Lower leg skin (tissue), 4 donors: Measurements from ENCODE around the gene YTHDC1. TPM values are rescaled to one million over a fixed set of nuclear protein-coding genes. Genes with fewer than 3 reads are reported as not detected.

Experiments used
- DNase-seq, 2 donors: peaks; one replicate each; pipeline ENCODE4 v3.0.0-alpha.2; 2019; ENCODE audit warnings: low spot score in 2 of 2
- H3K4me3 ChIP-seq: fragments of 200-600 bp; sonication (generic); 2 replicates; pipeline ENCODE4 v1.5.1; 2017; ENCODE audit warnings: mild to moderate bottlenecking, low read depth; ENCODE audit not compliant: poor library complexity, severe bottlenecking
- CTCF ChIP-seq, 3 donors: fragments of 450-650 bp; IDR thresholded peaks; one replicate each; pipeline ENCODE4 v1.5.1; 2016; ENCODE audit warnings: antibody characterized with exemption in 3 of 3, mild to moderate bottlenecking in 3 of 3, moderate library complexity in 2 of 3
- POLR2A ChIP-seq, 2 donors: fragments of 450-650 bp; IDR thresholded peaks; one replicate each; pipeline ENCODE4 v1.6.1; 2016 to 2017; ENCODE audit warnings: antibody characterized with exemption in 2 of 2, mild to moderate bottlenecking in 1 of 2, moderate library complexity in 1 of 2
- WGBS, 2 donors: methylation state at CpG; one replicate each; pipeline ENCODE4 v1.1.5; 2018; 5-methylcytosine and 5-hydroxymethylcytosine counted together
- intact Hi-C: fragments of 100-400 bp; cut with DNase I; formaldehyde crosslinking; loops from one replicate; pipeline ENCODE4 v1.15.0; 2023; ENCODE audit warnings: low total_unique reads
- total RNA-seq, 4 donors: library from RNA; depleted of rRNA; stranded (reverse); fragments of >200 nt; gene quantifications; one replicate each; pipeline ENCODE4 v1.1.0, GENCODE V29; 2016

YTHDC1 gene
- total RNA-seq, 4 donors from 2014 or later, result 57.1 to 117 (median 88.0) TPM

GRCh38 chr4:68324519-68325262 is 25.2 kb downstream of the YTHDC1 start:
- 84 to 89% methylated on average over 4 of the region's 4 CpGs for WGBS, 2 donors
- TF ChIP-seq POLR2A (IDR thresholded peaks at IDR 0.05) (no peak), CTCF (IDR thresholded peaks at IDR 0.05) (no peak)
- no peak for DNase-seq
- intact Hi-C loops, result no loop called here
- H3K4me3 ChIP-seq, result no peak overlapping the region

GRCh38 chr4:68319040-68319439 is 30.9 kb downstream of the YTHDC1 start:
- intact Hi-C loops, result no loop called here
- WGBS, 2 donors, result 87 to 92% methylated on average over 1 of the region's 1 CpG
- no peak for TF ChIP-seq POLR2A (IDR thresholded peaks at IDR 0.05)
- TF ChIP-seq CTCF (IDR thresholded peaks at IDR 0.05), result no peak
- DNase-seq, result no peak
- H3K4me3 ChIP-seq, result no peak overlapping the region

GRCh38 chr4:68316193-68316969 is 33.5 kb downstream of the YTHDC1 start:
- intact Hi-C loops, result no loop called here
- WGBS, 2 donors, result 69 to 71% methylated on average over 5 of the region's 5 CpGs
- TF ChIP-seq POLR2A (IDR thresholded peaks at IDR 0.05), result no peak
- no peak for TF ChIP-seq CTCF (IDR thresholded peaks at IDR 0.05)
- no peak for DNase-seq
- no peak overlapping the region for H3K4me3 ChIP-seq

- 67 to 80% methylated on average over 3 of the region's 3 CpGs for WGBS, 2 donors
- TF ChIP-seq CTCF (IDR thresholded peaks at IDR 0.05) (no peak), POLR2A (IDR thresholded peaks at IDR 0.05) (no peak)
- no peak for DNase-seq
- intact Hi-C loops, result no loop called here
- no peak overlapping the region for H3K4me3 ChIP-seq
Measured at GRCh38 chr4:68310651-68311247, 39.1 kb downstream of the YTHDC1 start.

- no peak for TF ChIP-seq POLR2A (IDR thresholded peaks at IDR 0.05)
- TF ChIP-seq CTCF (IDR thresholded peaks at IDR 0.05), result no peak
- 82 to 87% methylated on average over 9 of the region's 9 CpGs for WGBS, 2 donors
- DNase-seq, result no peak
- intact Hi-C loops, result no loop called here
- H3K4me3 ChIP-seq, result no peak overlapping the region
Measured at GRCh38 chr4:68304731-68305130, 45.2 kb downstream of the YTHDC1 start.
